Measurements from ENCODE around the gene SNTA1. TPM values are rescaled to one million over a fixed set of nuclear protein-coding genes. Genes with fewer than 3 reads are reported as not detected.

Gene SNTA1
- total RNA-seq, 1 experiment from 2014 or later: 9.9 TPM

DNA sequence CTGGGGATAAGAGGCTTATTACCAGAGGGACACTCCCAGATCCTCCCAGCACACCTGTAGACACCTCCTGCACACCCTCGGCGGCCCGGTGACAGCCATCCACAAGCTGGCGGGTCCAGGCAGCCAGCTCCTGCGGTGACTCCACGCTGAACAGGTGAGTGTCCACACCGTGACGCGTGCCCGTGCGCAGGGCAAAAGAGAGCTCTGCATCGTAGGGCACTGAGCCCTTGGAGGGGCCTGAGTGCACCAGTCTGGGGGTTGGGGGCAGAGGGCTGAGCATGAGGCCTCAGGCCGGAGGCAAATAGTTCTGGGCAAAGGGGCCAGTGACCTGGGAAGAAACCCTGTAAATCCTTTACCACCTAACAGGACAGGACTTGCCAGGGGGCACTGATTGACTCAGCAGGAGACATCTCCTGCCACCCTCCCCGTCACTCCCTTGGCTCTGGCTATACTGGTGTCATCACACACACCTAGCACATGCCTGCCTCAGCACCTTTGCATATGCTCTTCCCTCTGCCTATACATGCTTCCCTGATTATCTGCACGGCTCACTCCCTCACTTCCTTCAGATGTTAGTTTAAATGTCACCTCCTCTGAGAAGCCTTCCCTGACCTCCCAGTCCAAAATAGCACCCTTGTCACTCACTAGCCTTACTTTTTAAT is 33.4 kb downstream of the SNTA1 start:
- no peaks in the 10 kb centered on the region for H3K27me3 ChIP-seq (ENCODE audit: insufficient read depth, low read length)
- H3K23ac ChIP-seq (ENCODE audit: insufficient read length, low read depth, low read length): no peak overlapping the region
- Mint-ChIP-seq H3K27ac (no peak overlapping the region), H3K27me3 (ENCODE audit: low read depth) (no peaks in the 10 kb centered on the region), H3K4me1 (0 out of 4 replicates have a peak, but pooled peaks cover 0 to 3% of the 10 kb centered on the region in 2 experiments), H3K36me3 (ENCODE audit: insufficient read depth in 1 of 3, low read depth in 3 of 3) (peaks cover 0 to 17% (median 10%) of the 10 kb centered on the region in 3 experiments; a peak in 3 of 7 replicates), H3K4me3 (no peak overlapping the region), H3K9me3 (no peaks in the 10 kb centered on the region)
- H3K27ac ChIP-seq (ENCODE audit: insufficient read length, low read depth, low read length): no peak overlapping the region
- no peak overlapping the region for H2AFZ ChIP-seq (ENCODE audit: low read length)
- H3K18ac ChIP-seq (ENCODE audit: insufficient read length, low read depth, low read length): no peak overlapping the region
- no peaks in the 10 kb centered on the region for H4K20me1 ChIP-seq (ENCODE audit: control insufficient read depth, insufficient read depth, insufficient read length)
- H2BK20ac ChIP-seq (ENCODE audit: low read depth, low read length, poor library complexity, severe bottlenecking): no peak overlapping the region
- no peak overlapping the region for H3T11ph ChIP-seq (ENCODE audit: low read length)
- H3K14ac ChIP-seq (ENCODE audit: insufficient read depth, low read length): no peak overlapping the region
- H3K23me2 ChIP-seq (ENCODE audit: insufficient read length, low read depth, low read length, poor library complexity, severe bottlenecking): no peaks in the 10 kb centered on the region
- H4K91ac ChIP-seq (ENCODE audit: insufficient read length, low read depth, low read length): no peak overlapping the region
- no CpG with 5 or more reads among the region's 15 CpGs for WGBS (ENCODE audit: extremely low coverage, insufficient read length, low lambda C conversion rate)
- DNase-seq: no peak
- H3K79me1 ChIP-seq (ENCODE audit: insufficient read depth, low read depth, low read length, poor library complexity, severe bottlenecking): no peaks in the 10 kb centered on the region
- no peaks in the 10 kb centered on the region for H3K4me1 ChIP-seq (ENCODE audit: insufficient read depth, low read length)
- H3K4ac ChIP-seq (ENCODE audit: low read depth, low read length): no peak overlapping the region
- no peak overlapping the region for H3K9ac ChIP-seq (ENCODE audit: extremely low read depth, insufficient read length, low read length)
- H2BK5ac ChIP-seq (ENCODE audit: insufficient read length, low read length): no peak overlapping the region
- no peaks in the 10 kb centered on the region for H3K79me2 ChIP-seq (ENCODE audit: insufficient read depth, low read length)
- H4K5ac ChIP-seq (ENCODE audit: insufficient read length, low read depth, low read length): no peak overlapping the region
- no peaks in the 10 kb centered on the region for H3K9me3 ChIP-seq (ENCODE audit: control insufficient read depth, low read depth, low read length)
- H2BK120ac ChIP-seq (ENCODE audit: low read depth, low read length, poor library complexity, severe bottlenecking): no peak overlapping the region
- no peak overlapping the region for H3K4me2 ChIP-seq (ENCODE audit: insufficient read depth, insufficient read length, low read length)
- H2AK5ac ChIP-seq (ENCODE audit: insufficient read length, low read length): no peak overlapping the region
- H3K56ac ChIP-seq (ENCODE audit: insufficient read length, low read depth, low read length): no peak overlapping the region
- no peak overlapping the region for H4K8ac ChIP-seq (replicated peaks; ENCODE audit: insufficient read length, low read depth, low read length)
- no peak overlapping the region for H2BK12ac ChIP-seq (ENCODE audit: insufficient read length, low read depth, low read length)
- no peak overlapping the region for H2BK15ac ChIP-seq (ENCODE audit: low read depth, low read length)
- TF ChIP-seq, protein P1, sequence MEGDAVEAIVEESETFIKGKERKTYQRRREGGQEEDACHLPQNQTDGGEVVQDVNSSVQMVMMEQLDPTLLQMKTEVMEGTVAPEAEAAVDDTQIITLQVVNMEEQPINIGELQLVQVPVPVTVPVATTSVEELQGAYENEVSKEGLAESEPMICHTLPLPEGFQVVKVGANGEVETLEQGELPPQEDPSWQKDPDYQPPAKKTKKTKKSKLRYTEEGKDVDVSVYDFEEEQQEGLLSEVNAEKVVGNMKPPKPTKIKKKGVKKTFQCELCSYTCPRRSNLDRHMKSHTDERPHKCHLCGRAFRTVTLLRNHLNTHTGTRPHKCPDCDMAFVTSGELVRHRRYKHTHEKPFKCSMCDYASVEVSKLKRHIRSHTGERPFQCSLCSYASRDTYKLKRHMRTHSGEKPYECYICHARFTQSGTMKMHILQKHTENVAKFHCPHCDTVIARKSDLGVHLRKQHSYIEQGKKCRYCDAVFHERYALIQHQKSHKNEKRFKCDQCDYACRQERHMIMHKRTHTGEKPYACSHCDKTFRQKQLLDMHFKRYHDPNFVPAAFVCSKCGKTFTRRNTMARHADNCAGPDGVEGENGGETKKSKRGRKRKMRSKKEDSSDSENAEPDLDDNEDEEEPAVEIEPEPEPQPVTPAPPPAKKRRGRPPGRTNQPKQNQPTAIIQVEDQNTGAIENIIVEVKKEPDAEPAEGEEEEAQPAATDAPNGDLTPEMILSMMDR (conservative IDR thresholded peaks at IDR 0.05): no peak

Measured in H9 (cell line).